ENCODE results near the gene RXFP2. TPM values are rescaled to one million over a fixed set of nuclear protein-coding genes. Genes with fewer than 3 reads are reported as not detected.

Gene RXFP2
- total and polyA plus RNA-seq, 2 donors = not detected

DNA sequence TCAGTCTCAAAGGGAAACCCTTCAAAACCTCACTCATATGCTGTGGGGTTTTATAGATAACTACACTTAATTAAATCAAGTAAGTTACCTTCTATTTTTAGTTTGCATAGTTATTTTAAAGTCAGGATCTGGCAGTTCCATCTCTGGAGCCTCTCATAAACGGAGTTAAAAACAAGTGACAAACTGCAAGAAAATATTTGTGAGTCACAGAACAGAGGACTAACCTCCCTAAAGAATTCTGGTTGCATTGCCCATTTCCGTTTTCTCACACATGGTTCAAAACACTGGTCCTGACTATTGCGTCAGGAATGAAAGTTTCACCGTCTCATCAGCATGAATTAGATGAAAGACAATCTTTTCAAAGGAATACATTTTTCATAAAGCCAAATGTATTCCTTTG lies 10.6 kb downstream of the RXFP2 start:
- H3K27ac ChIP-seq (ENCODE audit: low read depth) = no peak overlapping the region
- H3K36me3 ChIP-seq (ENCODE audit: insufficient read depth) = no peaks in the 10 kb centered on the region
- H3K4me1 ChIP-seq (ENCODE audit: insufficient read depth) = no peaks in the 10 kb centered on the region
- H3K4me3 ChIP-seq (ENCODE audit: low read depth, low read length) = no peak overlapping the region
- no peak for DNase-seq (ENCODE audit: extremely low spot score)
- WGBS = 70% methylated on average over 4 of the region's 4 CpGs

DNA sequence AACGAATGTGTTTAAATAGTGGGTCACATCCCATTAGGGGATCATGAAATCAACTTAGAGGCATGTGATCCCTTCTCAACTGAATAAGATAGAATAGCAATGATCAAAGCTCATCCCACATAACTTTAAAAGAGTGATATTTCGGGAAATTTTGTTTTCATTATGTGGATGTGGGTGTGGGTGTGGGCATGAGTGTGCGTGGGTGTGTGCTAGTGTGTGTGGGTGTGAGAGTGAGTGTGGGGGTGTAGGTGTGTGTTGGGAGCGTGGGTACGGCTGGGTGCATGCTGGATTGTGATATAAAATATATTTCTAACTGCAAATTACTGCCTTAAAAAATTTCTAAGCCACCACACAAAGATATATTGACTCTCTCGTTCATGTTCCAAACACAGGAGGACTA lies 15.9 kb downstream of the RXFP2 start:
- H3K4me3 ChIP-seq (ENCODE audit: low read depth, low read length) = no peak overlapping the region
- no peaks in the 10 kb centered on the region for H3K36me3 ChIP-seq (ENCODE audit: insufficient read depth)
- H3K4me1 ChIP-seq (ENCODE audit: insufficient read depth) = no peaks in the 10 kb centered on the region
- WGBS = 72% methylated on average over 6 of the region's 6 CpGs
- DNase-seq (ENCODE audit: extremely low spot score) = no peak
- H3K27ac ChIP-seq (ENCODE audit: low read depth) = no peak overlapping the region

DNA sequence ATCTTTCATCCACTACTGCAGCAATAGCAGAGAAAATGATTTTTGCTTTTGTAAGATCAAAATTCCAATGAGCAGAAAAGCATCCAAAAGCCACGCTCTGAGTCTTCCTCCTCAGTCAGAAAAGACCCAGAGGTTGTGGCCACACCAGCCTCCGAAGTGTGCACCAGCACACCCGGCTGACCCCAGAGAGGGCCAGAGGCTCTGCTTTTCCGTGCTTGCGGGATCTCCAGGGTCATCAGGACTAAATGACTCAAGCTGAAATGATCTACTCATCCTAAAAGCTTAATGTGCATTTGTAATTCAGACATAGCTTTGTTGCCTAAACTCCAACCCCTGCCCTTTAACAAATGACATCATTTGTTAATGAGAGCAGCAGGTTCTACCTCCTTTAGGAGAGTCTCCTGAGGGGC lies 16.5 kb downstream of the RXFP2 start:
- WGBS = 74% methylated on average over 5 of the region's 5 CpGs
- no peak for DNase-seq (ENCODE audit: extremely low spot score)
- H3K36me3 ChIP-seq (ENCODE audit: insufficient read depth) = no peaks in the 10 kb centered on the region
- H3K4me1 ChIP-seq (ENCODE audit: insufficient read depth) = no peaks in the 10 kb centered on the region
- no peak overlapping the region for H3K4me3 ChIP-seq (ENCODE audit: low read depth, low read length)
- H3K27ac ChIP-seq (ENCODE audit: low read depth) = no peak overlapping the region

DNA sequence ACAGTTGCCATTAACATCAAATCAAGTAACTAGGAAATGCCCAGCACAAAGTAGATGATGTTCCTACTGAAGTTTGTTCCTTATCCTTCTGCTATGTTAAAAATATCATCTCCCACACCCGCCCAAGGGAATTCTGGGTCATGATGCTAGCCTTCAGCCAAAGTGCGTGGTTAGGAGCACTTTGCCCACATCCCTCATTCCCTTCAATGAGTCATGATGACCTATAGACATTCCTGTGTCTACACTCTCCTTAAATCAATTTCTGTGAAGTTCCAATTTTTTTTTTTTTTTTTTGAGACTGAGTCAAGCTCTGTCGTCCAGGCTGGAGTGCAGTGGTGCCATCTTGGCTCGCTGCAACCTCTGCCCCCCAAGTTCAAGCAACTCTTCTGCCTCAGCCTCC lies 17.0 kb downstream of the RXFP2 start:
- no peak overlapping the region for H3K4me3 ChIP-seq (ENCODE audit: low read depth, low read length)
- no peak for DNase-seq (ENCODE audit: extremely low spot score)
- WGBS = 91% methylated on average over 4 of the region's 4 CpGs
- no peaks in the 10 kb centered on the region for H3K4me1 ChIP-seq (ENCODE audit: insufficient read depth)
- H3K36me3 ChIP-seq (ENCODE audit: insufficient read depth) = peaks cover 2% of the 10 kb centered on the region
- H3K27ac ChIP-seq (ENCODE audit: low read depth) = no peak overlapping the region

DNA sequence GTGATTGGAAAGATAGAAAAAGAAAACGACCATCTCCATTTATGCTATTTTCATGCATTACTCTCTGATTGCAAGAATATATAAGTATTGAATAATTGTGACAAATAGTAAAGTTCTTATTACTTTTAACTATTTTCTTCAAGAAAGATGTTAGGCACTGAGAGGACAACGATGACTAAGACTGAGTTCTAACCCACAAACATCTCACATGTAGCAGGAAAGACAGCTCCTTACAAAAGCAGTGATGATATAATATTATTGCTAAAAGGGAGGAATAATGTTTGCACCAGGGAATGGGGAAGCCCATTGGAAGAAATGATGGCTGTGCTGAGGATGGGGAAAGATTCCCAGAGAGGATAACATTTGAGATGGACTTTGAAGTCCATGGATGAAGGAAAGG lies 22.6 kb downstream of the RXFP2 start:
- DNase-seq (ENCODE audit: extremely low spot score) = no peak
- peaks cover 2% of the 10 kb centered on the region for H3K36me3 ChIP-seq (ENCODE audit: insufficient read depth)
- no peak overlapping the region for H3K4me3 ChIP-seq (ENCODE audit: low read depth, low read length)
- H3K27ac ChIP-seq (ENCODE audit: low read depth) = no peak overlapping the region
- 85% methylated on average over 2 of the region's 2 CpGs for WGBS
- no peaks in the 10 kb centered on the region for H3K4me1 ChIP-seq (ENCODE audit: insufficient read depth)

DNA sequence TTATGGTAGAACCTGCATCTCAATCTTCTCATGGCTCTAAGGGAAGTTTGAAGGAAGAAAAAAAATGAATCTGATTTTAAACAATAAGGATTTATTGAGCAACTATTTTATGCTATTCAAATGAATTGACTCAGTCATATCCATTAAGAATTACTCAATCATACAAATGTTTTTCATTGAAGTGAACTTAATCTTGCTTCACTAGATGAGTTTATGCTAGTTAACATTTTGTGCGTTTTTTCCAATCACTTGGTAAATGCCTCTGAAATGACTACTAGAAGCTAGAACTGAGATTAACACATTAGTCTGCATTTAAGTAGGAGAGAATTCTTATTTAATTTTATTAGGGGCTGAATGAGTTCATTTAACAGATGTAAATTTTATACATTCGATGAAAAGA lies 25.2 kb downstream of the RXFP2 start:
- 87% methylated on average over 2 of the region's 2 CpGs for WGBS

DNA sequence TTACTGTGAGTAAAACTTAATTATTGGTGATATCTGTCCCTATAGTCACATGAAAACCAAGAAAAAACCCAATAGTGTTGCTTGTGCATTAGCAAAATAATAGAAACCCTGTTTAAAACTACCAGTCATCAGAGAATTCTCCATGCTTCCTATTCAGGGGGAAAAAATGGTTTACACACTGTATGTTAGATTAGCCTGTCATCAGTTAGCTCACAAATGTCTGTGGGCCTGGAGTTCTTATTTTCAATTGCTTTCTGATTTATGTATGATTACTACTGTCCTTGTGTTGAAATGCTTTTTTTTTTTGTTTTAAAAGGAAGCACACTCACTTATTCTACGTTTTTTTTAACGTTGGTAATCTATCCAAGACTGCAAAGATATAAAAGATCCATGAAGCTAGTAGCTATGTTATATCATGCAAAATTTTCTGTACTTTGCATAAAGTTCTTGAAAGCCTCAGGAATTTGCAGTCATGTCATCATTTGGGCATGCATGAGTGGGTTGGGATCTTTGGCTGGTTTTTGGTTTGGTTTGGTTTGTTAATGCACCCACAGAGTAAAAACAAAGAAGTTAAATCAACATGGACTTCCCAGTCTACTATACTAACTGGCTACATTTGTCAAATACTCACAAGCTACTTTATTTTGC lies 25.9 kb downstream of the RXFP2 start:
- no peaks in the 10 kb centered on the region for H3K4me1 ChIP-seq (ENCODE audit: insufficient read depth)
- DNase-seq (ENCODE audit: extremely low spot score) = no peak
- 29% methylated on average over 2 of the region's 2 CpGs for WGBS
- H3K27ac ChIP-seq (ENCODE audit: low read depth) = no peak overlapping the region
- peaks cover 2% of the 10 kb centered on the region for H3K36me3 ChIP-seq (ENCODE audit: insufficient read depth)
- H3K4me3 ChIP-seq (ENCODE audit: low read depth, low read length) = no peak overlapping the region

More for the DNA sequence above, 25.2 kb downstream of the RXFP2 start:
- no peak for DNase-seq (ENCODE audit: extremely low spot score)
- Histone ChIP-seq H3K4me3 (ENCODE audit: low read depth, low read length) (no peak overlapping the region), H3K27ac (ENCODE audit: low read depth) (no peak overlapping the region), H3K36me3 (ENCODE audit: insufficient read depth) (peaks cover 2% of the 10 kb centered on the region), H3K4me1 (ENCODE audit: insufficient read depth) (no peaks in the 10 kb centered on the region)

DNA sequence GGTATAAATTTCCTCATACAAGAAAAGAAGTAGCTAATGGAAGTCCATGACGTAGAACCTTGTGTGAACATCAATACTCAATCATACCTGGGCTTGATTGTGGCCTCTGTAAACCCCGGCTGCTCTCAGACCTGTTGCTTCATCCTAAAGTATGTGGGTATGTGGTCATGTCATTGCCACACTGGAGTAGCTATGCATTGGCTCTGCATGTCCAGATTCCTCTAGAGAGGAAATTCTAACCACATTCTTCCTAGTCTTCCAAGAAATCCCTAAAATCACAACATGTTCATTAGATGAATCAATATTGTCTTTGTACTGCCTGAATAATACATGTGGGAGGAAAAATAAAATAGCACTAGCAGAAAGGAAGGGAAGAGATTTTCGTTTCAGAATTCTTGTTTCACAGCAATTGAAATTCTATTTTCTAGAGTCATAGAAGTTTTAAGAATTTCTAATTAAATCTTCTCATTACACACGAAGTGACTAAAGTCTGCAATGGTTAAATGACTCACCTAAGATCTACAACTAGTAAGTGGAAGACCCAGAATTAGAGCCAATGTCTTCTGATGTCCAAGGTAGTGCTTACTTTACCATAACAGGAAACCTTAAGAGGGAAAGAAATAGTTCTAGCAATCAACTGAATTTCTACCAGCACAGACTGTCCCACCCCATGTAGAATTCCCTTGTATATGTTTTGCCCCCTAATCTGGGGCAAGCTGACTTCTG lies 28.0 kb downstream of the RXFP2 start:
- Histone ChIP-seq H3K36me3 (ENCODE audit: insufficient read depth) (no peaks in the 10 kb centered on the region), H3K27ac (ENCODE audit: low read depth) (no peak overlapping the region), H3K4me1 (ENCODE audit: insufficient read depth) (no peaks in the 10 kb centered on the region), H3K4me3 (ENCODE audit: low read depth, low read length) (no peak overlapping the region)
- WGBS = 75% methylated on average over 4 of the region's 4 CpGs
- DNase-seq (ENCODE audit: extremely low spot score) = no peak

DNA sequence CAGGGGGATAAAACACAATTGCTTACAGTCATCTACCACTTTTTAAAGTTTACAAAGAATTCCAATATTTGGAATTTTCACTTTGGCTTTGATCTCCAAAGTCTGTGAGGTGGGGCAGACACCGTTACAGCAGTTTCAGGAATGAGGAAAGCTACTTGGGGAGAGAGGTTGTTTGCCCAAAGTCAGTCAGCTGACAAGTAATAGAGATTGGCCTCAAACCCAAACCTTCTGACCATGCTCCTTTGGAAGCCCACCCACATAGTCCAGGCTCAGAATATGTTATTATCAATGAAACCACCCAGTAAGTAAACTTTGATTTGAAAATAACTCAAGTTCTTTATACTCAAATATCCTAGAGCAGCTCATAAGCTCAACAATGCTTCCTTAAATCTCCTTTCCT lies 29.0 kb downstream of the RXFP2 start:
- 54% methylated on average over 1 of the region's 1 CpG for WGBS
- no peak for DNase-seq (ENCODE audit: extremely low spot score)
- Histone ChIP-seq H3K4me1 (ENCODE audit: insufficient read depth) (no peaks in the 10 kb centered on the region), H3K27ac (ENCODE audit: low read depth) (no peak overlapping the region), H3K4me3 (ENCODE audit: low read depth, low read length) (no peak overlapping the region), H3K36me3 (ENCODE audit: insufficient read depth) (no peaks in the 10 kb centered on the region)

DNA sequence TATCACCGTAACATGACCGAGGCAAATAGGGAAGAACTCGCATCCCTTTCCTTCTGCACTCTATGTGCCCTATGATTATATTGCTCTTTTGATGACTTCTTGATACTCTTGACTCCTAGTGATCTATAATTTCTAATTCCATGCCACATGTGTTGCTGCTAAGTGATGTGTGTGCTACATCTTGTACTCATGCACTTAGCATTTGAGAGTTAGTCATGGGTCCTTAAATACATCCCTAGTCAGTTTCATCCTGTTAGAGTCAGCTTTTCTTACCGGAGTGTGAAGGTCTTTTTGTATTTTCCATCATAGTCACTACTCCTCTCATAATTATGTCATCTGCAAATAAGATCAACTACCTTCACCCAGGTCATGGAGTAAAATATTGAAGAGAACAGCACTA lies 30.2 kb downstream of the RXFP2 start:
- Histone ChIP-seq H3K4me1 (ENCODE audit: insufficient read depth) (no peaks in the 10 kb centered on the region), H3K4me3 (ENCODE audit: low read depth, low read length) (no peak overlapping the region), H3K27ac (ENCODE audit: low read depth) (no peak overlapping the region), H3K36me3 (ENCODE audit: insufficient read depth) (no peaks in the 10 kb centered on the region)
- 92% methylated on average over 4 of the region's 4 CpGs for WGBS
- DNase-seq (ENCODE audit: extremely low spot score) = no peak

DNA sequence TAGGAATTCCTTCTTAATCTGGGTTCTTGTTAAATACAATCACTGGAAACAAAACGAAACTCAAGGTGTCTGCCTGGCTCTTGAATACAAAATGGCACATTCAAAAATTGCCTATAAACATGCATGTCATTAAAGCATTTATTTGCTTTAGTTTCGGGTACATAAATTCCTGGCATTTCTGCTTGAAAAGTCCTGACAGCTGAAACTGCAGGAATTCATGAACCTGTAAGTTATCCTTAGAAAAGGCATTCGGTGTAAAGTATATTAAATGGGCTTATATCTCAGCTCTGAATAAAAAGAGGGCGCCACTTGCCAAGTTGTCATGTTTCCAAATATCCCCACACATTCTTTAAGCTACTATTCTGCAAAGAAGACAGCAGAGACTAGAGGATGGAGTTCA lies 32.9 kb downstream of the RXFP2 start:
- WGBS = 43% methylated on average over 4 of the region's 4 CpGs
- no peak for DNase-seq (ENCODE audit: extremely low spot score)
- Histone ChIP-seq H3K36me3 (ENCODE audit: insufficient read depth) (no peaks in the 10 kb centered on the region), H3K4me3 (ENCODE audit: low read depth, low read length) (no peak overlapping the region), H3K27ac (ENCODE audit: low read depth) (no peak overlapping the region), H3K4me1 (ENCODE audit: insufficient read depth) (no peaks in the 10 kb centered on the region)

DNA sequence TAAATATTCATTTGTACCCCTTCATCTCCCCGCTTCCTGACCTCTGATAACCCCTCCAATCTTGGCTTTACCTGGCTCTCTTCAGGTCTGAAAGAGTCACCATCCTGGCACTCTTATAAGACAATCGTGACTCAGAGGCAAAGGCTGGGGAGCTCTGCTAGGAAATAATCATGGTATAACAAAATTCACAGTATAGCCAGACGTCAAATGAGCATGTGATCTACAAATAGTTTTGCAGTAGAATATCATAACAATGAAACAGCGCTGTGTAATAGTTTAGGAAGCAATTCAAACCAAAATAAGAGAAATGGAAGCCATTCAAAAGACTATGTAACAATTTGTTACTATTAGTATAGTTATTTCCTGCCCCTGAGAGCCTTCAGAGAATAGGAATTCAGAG lies 34.2 kb downstream of the RXFP2 start:
- WGBS = 73% methylated on average over 4 of the region's 4 CpGs
- H3K4me3 ChIP-seq (ENCODE audit: low read depth, low read length) = no peak overlapping the region

DNA sequence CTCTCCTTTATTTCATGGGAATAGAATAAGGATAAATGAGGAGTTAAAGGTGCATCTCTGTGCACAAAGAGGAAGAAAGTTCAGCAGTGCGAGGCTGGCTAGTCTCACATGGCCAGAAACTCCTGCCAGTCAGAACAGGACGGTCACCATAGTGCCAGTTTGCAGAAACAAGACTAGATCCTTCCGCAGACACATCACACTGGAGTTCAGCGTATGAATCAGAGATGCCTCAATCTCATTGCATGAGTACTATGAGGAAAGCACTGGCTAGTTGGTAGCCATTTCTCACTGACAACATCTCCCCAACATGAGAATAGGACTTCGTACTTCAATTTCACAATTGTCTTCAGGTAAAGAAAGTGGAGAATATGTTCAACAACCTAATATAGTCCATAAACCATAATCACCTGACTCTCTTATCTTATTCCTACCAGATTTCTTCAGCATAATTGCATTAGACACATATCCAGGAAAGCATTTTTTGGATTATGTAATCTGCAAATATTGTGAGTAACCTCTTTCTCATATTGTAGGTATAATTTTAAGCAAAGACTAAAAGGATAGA lies 34.9 kb downstream of the RXFP2 start:
- 95% methylated on average over 5 of the region's 5 CpGs for WGBS
- no peak overlapping the region for H3K4me3 ChIP-seq (ENCODE audit: low read depth, low read length)
- no peaks in the 10 kb centered on the region for H3K4me1 ChIP-seq (ENCODE audit: insufficient read depth)
- no peak for DNase-seq (ENCODE audit: extremely low spot score)
- H3K27ac ChIP-seq (ENCODE audit: low read depth) = no peak overlapping the region
- no peaks in the 10 kb centered on the region for H3K36me3 ChIP-seq (ENCODE audit: insufficient read depth)

More for the DNA sequence above, 34.2 kb downstream of the RXFP2 start:
- DNase-seq (ENCODE audit: extremely low spot score) = no peak
- no peaks in the 10 kb centered on the region for H3K36me3 ChIP-seq (ENCODE audit: insufficient read depth)
- H3K4me1 ChIP-seq (ENCODE audit: insufficient read depth) = no peaks in the 10 kb centered on the region
- no peak overlapping the region for H3K27ac ChIP-seq (ENCODE audit: low read depth)

DNA sequence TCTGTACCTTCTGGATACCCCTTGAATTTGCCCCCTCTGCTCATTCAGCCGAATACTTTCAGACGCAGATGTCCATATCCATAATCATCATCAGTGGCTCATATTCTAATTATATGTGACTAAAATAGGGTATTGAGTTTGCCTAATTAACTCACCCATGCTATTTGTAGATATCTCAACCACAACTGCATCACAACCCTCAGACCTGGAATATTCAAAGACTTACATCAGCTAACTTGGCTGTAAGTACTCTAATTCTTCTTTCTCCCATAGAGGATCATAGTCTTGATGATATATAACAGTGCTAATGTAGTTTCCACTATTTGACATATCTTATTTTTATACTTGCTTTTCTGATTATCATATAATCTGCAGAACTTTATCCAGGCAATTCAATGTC lies 35.8 kb downstream of the RXFP2 start:
- no peak for DNase-seq (ENCODE audit: extremely low spot score)
- H3K4me3 ChIP-seq (ENCODE audit: low read depth, low read length) = no peak overlapping the region
- WGBS = 98% methylated on average over 2 of the region's 2 CpGs
- H3K36me3 ChIP-seq (ENCODE audit: insufficient read depth) = no peaks in the 10 kb centered on the region
- no peak overlapping the region for H3K27ac ChIP-seq (ENCODE audit: low read depth)
- no peaks in the 10 kb centered on the region for H3K4me1 ChIP-seq (ENCODE audit: insufficient read depth)
